ENCODE results near the gene SLC39A12. TPM values are rescaled to one million over a fixed set of nuclear protein-coding genes. Genes with fewer than 3 reads are reported as not detected.

SLC39A12 gene
- not detected for polyA plus RNA-seq (2012; ENCODE audit: low read depth, missing spikeins)

GRCh38 chr10:17951868-17952371 is at the start of gene SLC39A12:
SLC39A12 (plus strand) TSS chr10:17951918; CDS start chr10:17953277, 1,359 bp downstream.
- FAIRE-seq (no peak), DNase-seq (ENCODE audit: insufficient read length, low spot score) (no peak)
- no peak for TF ChIP-seq POU2F2 (IDR thresholded peaks at IDR 0.05; ENCODE audit: low read depth, low read length)
- TF ChIP-seq POLR2A (IDR thresholded peaks at IDR 0.05; ENCODE audit: low read depth, low read length) = no peak
- no peak for TF ChIP-seq SPI1 (IDR thresholded peaks at IDR 0.05; ENCODE audit: low read depth, low read length)
- TF ChIP-seq PAX5 (IDR thresholded peaks at IDR 0.05; ENCODE audit: insufficient read depth, low read length, severe bottlenecking) = no peak
- no peak for TF ChIP-seq TAF1 (IDR thresholded peaks at IDR 0.05; ENCODE audit: low read depth, low read length)

DNA sequence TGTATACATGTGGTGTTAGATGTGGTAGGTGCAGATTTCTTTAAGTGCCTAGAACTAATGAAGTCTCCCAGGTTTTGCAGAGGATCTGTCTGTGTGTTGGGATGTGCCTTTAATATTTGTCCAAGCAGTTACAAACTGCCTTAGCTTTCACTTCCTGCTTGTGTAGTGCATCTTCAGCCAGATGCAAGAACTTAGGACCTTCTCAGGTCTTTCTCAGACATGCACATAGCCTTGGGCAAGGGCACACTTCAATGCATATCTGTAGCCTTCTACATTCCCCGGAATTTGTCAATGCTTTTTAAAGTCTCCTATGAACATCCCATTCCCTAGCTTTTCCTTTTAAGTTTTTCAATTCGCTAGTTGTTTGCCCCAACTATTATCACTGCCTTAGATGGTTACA is 47.2 kb upstream of the SLC39A12 start:
- no peak for TF ChIP-seq POLR2A (IDR thresholded peaks at IDR 0.05; ENCODE audit: low read depth, low read length)
- TF ChIP-seq SPI1 (IDR thresholded peaks at IDR 0.05; ENCODE audit: low read depth, low read length) = peak; percentile 38; the same call in 1 of the 2 replicates
- DNase-seq (ENCODE audit: insufficient read length, low spot score) (no peak), FAIRE-seq (no peak)

GRCh38 chr10:17905491-17905890 is 46.2 kb upstream of the SLC39A12 start:
- TF ChIP-seq TAF1 (IDR thresholded peaks at IDR 0.05; ENCODE audit: low read depth, low read length) (no peak), POLR2AphosphoS5 (IDR thresholded peaks at IDR 0.05; ENCODE audit: low read depth, low read length) (no peak), POLR2A (IDR thresholded peaks at IDR 0.05; ENCODE audit: low read depth, low read length) (no peak), SPI1 (IDR thresholded peaks at IDR 0.05; ENCODE audit: low read depth, low read length) (no peak), POU2F2 (IDR thresholded peaks at IDR 0.05; ENCODE audit: low read depth, low read length) (no peak), PAX5 (IDR thresholded peaks at IDR 0.05; ENCODE audit: insufficient read depth, low read length, severe bottlenecking) (no peak)
- FAIRE-seq (no peak), DNase-seq (ENCODE audit: insufficient read length, low spot score) (no peak)

DNA sequence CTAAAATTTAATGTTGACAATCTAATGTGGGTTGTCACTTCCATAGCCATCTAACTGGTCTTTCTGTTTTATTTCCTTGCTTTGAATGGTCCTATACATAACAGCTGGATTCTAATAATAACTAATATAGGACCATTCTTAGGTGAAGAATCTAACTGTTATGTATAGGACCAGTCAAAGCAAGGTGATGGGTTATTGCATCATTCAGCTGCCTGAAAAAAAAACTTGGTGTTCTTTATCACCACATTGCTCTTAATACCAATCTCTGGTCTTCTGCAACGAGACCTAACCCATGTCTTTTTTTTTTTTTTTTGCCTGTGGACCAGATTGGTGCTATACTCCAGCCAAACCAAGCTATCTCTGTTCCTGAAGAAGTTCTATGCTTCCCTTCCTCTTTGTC is 45.7 kb upstream of the SLC39A12 start:
- no peak for DNase-seq (ENCODE audit: insufficient read length, low spot score)
- FAIRE-seq = no peak
- TF ChIP-seq PAX5 (IDR thresholded peaks at IDR 0.05; ENCODE audit: insufficient read depth, low read length, severe bottlenecking) = no peak
- TF ChIP-seq POLR2A (IDR thresholded peaks at IDR 0.05; ENCODE audit: low read depth, low read length) = no peak
- TF ChIP-seq TAF1 (IDR thresholded peaks at IDR 0.05; ENCODE audit: low read depth, low read length) = no peak
- no peak for TF ChIP-seq SPI1 (IDR thresholded peaks at IDR 0.05; ENCODE audit: low read depth, low read length)
- no peak for TF ChIP-seq POU2F2 (IDR thresholded peaks at IDR 0.05; ENCODE audit: low read depth, low read length)
- no peak for TF ChIP-seq POLR2AphosphoS5 (IDR thresholded peaks at IDR 0.05; ENCODE audit: low read depth, low read length)

DNA sequence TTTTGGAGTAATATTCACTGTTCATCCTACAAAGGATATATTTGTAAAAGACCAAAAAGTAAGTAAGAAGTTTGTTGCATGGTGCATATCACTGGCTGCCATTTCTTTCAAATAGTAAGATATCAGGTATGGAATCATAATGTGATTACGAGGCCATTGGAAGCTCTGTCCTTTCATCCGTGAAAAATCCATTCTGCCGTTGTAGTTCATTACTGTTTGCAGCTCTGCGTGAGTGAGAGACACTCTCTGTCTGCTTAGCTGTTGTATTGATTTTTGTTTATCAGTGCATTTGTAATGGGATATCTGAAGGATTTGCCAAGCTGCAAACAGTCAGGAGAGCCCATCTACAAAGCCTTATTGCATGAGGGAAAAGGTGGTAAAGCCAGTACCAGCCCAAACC is 44.1 kb upstream of the SLC39A12 start:
- no peak for DNase-seq (ENCODE audit: insufficient read length, low spot score)
- FAIRE-seq = no peak

DNA sequence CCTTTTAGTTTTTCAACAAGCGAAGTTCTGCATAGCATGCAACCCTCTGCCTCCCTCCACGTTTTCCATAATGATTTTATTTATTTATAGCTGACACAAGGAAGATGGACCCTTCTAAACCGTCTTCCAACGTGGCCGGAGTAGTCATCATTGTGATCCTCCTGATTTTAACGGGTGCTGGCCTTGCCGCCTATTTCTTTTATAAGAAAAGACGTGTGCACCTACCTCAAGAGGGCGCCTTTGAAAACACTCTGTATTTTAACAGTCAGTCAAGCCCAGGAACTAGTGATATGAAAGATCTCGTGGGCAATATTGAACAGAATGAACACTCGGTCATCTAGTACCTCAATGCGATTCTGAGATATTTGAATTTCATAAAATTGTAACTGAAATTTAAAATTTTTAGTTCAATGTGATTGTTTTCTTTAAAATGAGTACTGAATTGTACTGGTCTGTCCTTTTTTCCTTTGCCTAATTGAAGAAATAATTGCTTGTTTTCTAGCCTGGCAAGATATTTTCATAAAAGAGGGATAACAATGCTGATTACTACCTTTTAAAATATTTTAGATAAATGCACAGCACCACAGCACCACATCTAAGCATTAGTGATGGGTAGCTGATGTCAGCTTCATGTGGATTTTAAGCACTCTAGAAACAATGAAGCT is 41.5 kb upstream of the SLC39A12 start:
- TF ChIP-seq PAX5 (IDR thresholded peaks at IDR 0.05; ENCODE audit: insufficient read depth, low read length, severe bottlenecking) (no peak), POLR2AphosphoS5 (IDR thresholded peaks at IDR 0.05; ENCODE audit: low read depth, low read length) (no peak), POU2F2 (IDR thresholded peaks at IDR 0.05; ENCODE audit: low read depth, low read length) (no peak), TAF1 (IDR thresholded peaks at IDR 0.05; ENCODE audit: low read depth, low read length) (no peak), POLR2A (IDR thresholded peaks at IDR 0.05; ENCODE audit: low read depth, low read length) (no peak), SPI1 (IDR thresholded peaks at IDR 0.05; ENCODE audit: low read depth, low read length) (no peak)
- DNase-seq (ENCODE audit: insufficient read length, low spot score) = no peak
- no peak for FAIRE-seq

More for the DNA sequence above, 44.1 kb upstream of the SLC39A12 start:
- TF ChIP-seq SPI1 (IDR thresholded peaks at IDR 0.05; ENCODE audit: low read depth, low read length) = no peak
- TF ChIP-seq TAF1 (IDR thresholded peaks at IDR 0.05; ENCODE audit: low read depth, low read length) = no peak
- TF ChIP-seq POLR2AphosphoS5 (IDR thresholded peaks at IDR 0.05; ENCODE audit: low read depth, low read length) = no peak
- TF ChIP-seq POU2F2 (IDR thresholded peaks at IDR 0.05; ENCODE audit: low read depth, low read length) = no peak
- TF ChIP-seq POLR2A (IDR thresholded peaks at IDR 0.05; ENCODE audit: low read depth, low read length) = no peak
- TF ChIP-seq PAX5 (IDR thresholded peaks at IDR 0.05; ENCODE audit: insufficient read depth, low read length, severe bottlenecking) = no peak

GRCh38 chr10:17912754-17913153 is 39.0 kb upstream of the SLC39A12 start:
- no peak for DNase-seq (ENCODE audit: insufficient read length, low spot score)
- TF ChIP-seq TAF1 (IDR thresholded peaks at IDR 0.05; ENCODE audit: low read depth, low read length) = no peak
- no peak for TF ChIP-seq SPI1 (IDR thresholded peaks at IDR 0.05; ENCODE audit: low read depth, low read length)
- no peak for TF ChIP-seq POLR2AphosphoS5 (IDR thresholded peaks at IDR 0.05; ENCODE audit: low read depth, low read length)
- TF ChIP-seq POU2F2 (IDR thresholded peaks at IDR 0.05; ENCODE audit: low read depth, low read length) = no peak
- FAIRE-seq = no peak

DNA sequence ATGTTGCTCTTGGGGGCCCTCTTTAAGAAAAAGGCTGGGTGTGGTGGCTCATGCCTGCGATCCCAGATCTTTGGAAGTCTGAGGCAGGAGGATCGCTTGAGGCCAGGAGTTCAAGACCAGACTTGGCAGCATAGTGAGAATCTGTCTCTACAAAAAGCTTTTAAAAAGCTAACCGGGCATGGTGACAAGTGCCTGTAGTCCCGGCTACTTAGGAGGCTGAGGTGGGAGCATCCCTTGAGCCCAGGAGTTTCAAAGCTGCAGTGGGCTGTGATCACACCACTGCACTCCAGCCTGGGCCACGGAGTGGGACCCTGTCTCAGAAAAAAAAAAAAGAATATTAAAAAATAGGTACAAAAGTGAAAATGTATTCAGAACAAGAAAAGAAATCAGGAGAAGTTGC is 38.1 kb upstream of the SLC39A12 start:
- no peak for TF ChIP-seq SPI1 (IDR thresholded peaks at IDR 0.05; ENCODE audit: low read depth, low read length)
- TF ChIP-seq POLR2AphosphoS5 (IDR thresholded peaks at IDR 0.05; ENCODE audit: low read depth, low read length) = no peak
- no peak for TF ChIP-seq PAX5 (IDR thresholded peaks at IDR 0.05; ENCODE audit: insufficient read depth, low read length, severe bottlenecking)
- TF ChIP-seq TAF1 (IDR thresholded peaks at IDR 0.05; ENCODE audit: low read depth, low read length) = no peak
- no peak for TF ChIP-seq POLR2A (IDR thresholded peaks at IDR 0.05; ENCODE audit: low read depth, low read length)
- no peak for TF ChIP-seq POU2F2 (IDR thresholded peaks at IDR 0.05; ENCODE audit: low read depth, low read length)
- FAIRE-seq (no peak), DNase-seq (ENCODE audit: insufficient read length, low spot score) (no peak)

- TF ChIP-seq TAF1 (IDR thresholded peaks at IDR 0.05; ENCODE audit: low read depth, low read length) (no peak), PAX5 (IDR thresholded peaks at IDR 0.05; ENCODE audit: insufficient read depth, low read length, severe bottlenecking) (no peak), POLR2A (IDR thresholded peaks at IDR 0.05; ENCODE audit: low read depth, low read length) (no peak), POLR2AphosphoS5 (IDR thresholded peaks at IDR 0.05; ENCODE audit: low read depth, low read length) (no peak), SPI1 (IDR thresholded peaks at IDR 0.05; ENCODE audit: low read depth, low read length) (no peak), POU2F2 (IDR thresholded peaks at IDR 0.05; ENCODE audit: low read depth, low read length) (no peak)
- DNase-seq (ENCODE audit: insufficient read length, low spot score) (no peak), FAIRE-seq (peak; percentile 72)
Measured at GRCh38 chr10:17914169-17915045, 37.3 kb upstream of the SLC39A12 start.

All from GM12891 (cell line).